ENCODE measurements around the gene DCLRE1B. TPM values are rescaled to one million over a fixed set of nuclear protein-coding genes. Genes with fewer than 3 reads are reported as not detected.

Gene DCLRE1B
- total RNA-seq, 4 donors from 2014 or later: 0.53 to 5.8 (median 3.2) TPM

DNA sequence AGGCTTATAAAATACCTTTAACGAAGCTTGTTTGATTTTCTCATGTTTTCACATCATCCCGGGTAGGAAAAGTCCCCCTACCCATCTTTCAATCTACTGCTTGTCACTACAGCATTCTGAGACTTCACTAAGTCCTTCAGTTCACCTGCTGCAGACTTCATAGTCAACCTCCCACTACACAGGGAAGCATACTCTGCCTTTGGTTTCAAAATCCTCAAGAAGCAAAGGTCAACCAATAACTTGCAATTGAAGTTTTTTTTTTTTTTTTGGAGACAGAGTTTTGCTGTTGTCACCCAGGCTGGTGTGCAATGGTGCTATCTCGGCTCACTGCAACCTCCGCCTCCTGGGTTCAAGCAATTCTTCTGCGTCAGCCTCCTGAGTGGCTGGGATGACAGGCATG, 28.9 kb upstream of the DCLRE1B start:
- Histone ChIP-seq H3K36me3 (no peaks in the 10 kb centered on the region), H3K4me1 (peaks cover 0 to 19% (median 0%) of the 10 kb centered on the region in 4 donors), H3K27ac (peak overlapping the region in 3 of 4 donors; percentile 13 to 63 (median 42)), H3K27me3 (no peaks in the 10 kb centered on the region), H3K9me3 (no peaks in the 10 kb centered on the region), H3K4me3 (no peak overlapping the region)
- no peak for DNase-seq
- TF ChIP-seq, protein P1, sequence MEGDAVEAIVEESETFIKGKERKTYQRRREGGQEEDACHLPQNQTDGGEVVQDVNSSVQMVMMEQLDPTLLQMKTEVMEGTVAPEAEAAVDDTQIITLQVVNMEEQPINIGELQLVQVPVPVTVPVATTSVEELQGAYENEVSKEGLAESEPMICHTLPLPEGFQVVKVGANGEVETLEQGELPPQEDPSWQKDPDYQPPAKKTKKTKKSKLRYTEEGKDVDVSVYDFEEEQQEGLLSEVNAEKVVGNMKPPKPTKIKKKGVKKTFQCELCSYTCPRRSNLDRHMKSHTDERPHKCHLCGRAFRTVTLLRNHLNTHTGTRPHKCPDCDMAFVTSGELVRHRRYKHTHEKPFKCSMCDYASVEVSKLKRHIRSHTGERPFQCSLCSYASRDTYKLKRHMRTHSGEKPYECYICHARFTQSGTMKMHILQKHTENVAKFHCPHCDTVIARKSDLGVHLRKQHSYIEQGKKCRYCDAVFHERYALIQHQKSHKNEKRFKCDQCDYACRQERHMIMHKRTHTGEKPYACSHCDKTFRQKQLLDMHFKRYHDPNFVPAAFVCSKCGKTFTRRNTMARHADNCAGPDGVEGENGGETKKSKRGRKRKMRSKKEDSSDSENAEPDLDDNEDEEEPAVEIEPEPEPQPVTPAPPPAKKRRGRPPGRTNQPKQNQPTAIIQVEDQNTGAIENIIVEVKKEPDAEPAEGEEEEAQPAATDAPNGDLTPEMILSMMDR (IDR thresholded peaks at IDR 0.05): no peak
- TF ChIP-seq POLR2A (IDR thresholded peaks at IDR 0.05): no peak

DNA sequence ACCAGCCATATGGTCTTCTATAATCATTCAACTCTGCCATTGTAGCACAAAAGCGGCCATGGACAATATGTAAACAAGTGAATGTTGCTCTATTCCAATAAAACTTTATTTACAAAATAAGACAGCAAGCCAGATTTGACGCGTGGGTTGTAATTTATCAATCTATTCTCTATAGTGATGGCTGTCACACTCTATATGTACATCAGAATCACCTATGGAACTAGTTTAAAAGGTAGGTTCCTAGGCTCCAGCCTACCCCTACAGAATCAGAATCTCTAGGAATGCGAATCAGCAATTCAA, 25.4 kb upstream of the DCLRE1B start:
- H3K36me3 ChIP-seq: no peaks in the 10 kb centered on the region
- TF ChIP-seq, protein P1 (IDR thresholded peaks at IDR 0.05): no peak
- TF ChIP-seq POLR2A (IDR thresholded peaks at IDR 0.05): no peak
- H3K4me3 ChIP-seq: no peak overlapping the region
- H3K27ac ChIP-seq: peak overlapping the region in 1 of 4 donors; percentile 47
- H3K4me1 ChIP-seq: peaks cover 0 to 23% (median 0%) of the 10 kb centered on the region in 4 donors
- no peak for DNase-seq
- no peaks in the 10 kb centered on the region for H3K27me3 ChIP-seq
- H3K9me3 ChIP-seq: no peaks in the 10 kb centered on the region

GRCh38 chr1:113881661-113882060, 23.5 kb upstream of the DCLRE1B start:
- H3K4me1 ChIP-seq: peaks cover 0 to 12% (median 0%) of the 10 kb centered on the region in 4 donors
- H3K27ac ChIP-seq: peak overlapping the region in 2 of 4 donors; percentile 54 to 59
- no peak for DNase-seq
- H3K27me3 ChIP-seq: no peaks in the 10 kb centered on the region
- peaks cover 0 to 4% (median 0%) of the 10 kb centered on the region in 3 donors for H3K36me3 ChIP-seq
- TF ChIP-seq, protein P1 (IDR thresholded peaks at IDR 0.05): no peak
- no peak for TF ChIP-seq POLR2A (IDR thresholded peaks at IDR 0.05)
- H3K9me3 ChIP-seq: no peaks in the 10 kb centered on the region
- no peak overlapping the region for H3K4me3 ChIP-seq

DNA sequence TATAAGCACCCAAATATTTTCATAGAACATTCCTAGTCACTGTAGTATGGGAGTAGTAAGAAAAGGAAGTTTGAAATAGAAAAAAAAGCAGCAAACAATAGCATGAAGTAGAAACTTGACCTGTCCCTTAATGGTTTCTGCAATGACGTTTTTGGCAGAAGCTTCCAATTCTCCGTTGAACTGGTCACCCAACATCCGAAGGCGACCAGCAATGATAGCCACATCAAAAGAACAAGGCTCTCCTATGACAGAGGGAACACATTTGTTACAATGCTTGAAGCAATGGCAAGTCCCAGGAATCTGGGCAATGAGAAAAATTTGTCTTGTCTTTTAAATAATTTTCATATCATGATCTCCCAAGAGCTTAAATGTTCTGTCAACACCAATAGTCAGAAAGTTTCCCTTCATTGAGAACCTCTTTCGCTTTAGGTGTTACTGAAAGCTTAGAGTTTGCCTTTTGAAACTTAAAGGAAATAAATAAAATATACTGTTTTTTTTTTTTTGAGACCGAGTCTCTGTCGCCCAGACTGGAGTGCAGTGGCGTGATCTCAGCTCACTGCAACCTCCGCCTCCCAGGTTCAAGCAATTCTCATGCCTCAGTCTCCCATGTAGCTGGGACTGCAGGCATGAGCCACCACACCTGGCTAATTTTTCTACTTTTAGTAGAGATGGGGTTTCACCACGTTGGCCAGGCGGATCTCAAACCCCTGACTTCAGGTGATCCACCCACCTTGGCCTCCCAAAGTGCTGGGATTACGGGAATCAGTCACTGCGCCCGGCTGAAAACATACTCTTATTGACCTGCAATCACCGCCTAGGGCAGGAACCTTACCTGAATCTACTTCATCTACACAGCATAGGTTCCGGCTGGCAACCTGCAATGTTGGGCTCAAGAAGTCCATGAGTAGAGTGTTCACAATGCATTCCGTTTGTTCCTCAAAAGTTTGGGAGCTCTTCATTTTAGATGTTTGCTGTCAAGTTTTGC, 18.4 kb upstream of the DCLRE1B start:
- peak in 1 of 3 donors; percentile 56 for DNase-seq
- H3K27ac ChIP-seq: peak overlapping the region in 3 of 4 donors; percentile 44 to 89 (median 85)
- H3K4me1 ChIP-seq: no peaks in the 10 kb centered on the region

GRCh38 chr1:113887402-113888175, 17.5 kb upstream of the DCLRE1B start, which contains the start of gene BCL2L15:
Gene BCL2L15, minus strand, starts transcription at chr1:113887581. Its CDS starts 206 bp downstream, at chr1:113887375.
- TF ChIP-seq POLR2A (IDR thresholded peaks at IDR 0.05): peak; percentile 78 to 81
- TF ChIP-seq, protein P1 (IDR thresholded peaks at IDR 0.05): no peak
- H3K27ac ChIP-seq: peak within 1 kb of the TSS in 3 of 4 donors; percentile 44 to 89 (median 85)
- H3K9me3 ChIP-seq: no peaks in the 10 kb centered on the region
- DNase-seq: no peak
- H3K36me3 ChIP-seq: peaks cover 0 to 4% (median 0%) of the 10 kb centered on the region in 3 donors
- peak within 1 kb of the TSS in 3 of 4 donors; percentile 20 to 60 (median 55) for H3K4me3 ChIP-seq
- no peaks in the 10 kb centered on the region for H3K27me3 ChIP-seq
- no peaks in the 10 kb centered on the region for H3K4me1 ChIP-seq

More for the DNA sequence above, 18.4 kb upstream of the DCLRE1B start:
- TF ChIP-seq, protein P1 (IDR thresholded peaks at IDR 0.05): no peak
- no peak for TF ChIP-seq POLR2A (IDR thresholded peaks at IDR 0.05)
- Histone ChIP-seq H3K36me3 (peaks cover 0 to 4% (median 0%) of the 10 kb centered on the region in 3 donors), H3K9me3 (no peaks in the 10 kb centered on the region), H3K4me3 (peak overlapping the region in 3 of 4 donors; percentile 20 to 60 (median 55)), H3K27me3 (no peaks in the 10 kb centered on the region)

Measured in Peyer's patch (tissue), 4 donors.